ENCODE measurements around the gene IL37.
"Not testable (repeated sequence)": the region's sequence is repeated elsewhere in the genome, so short reads cannot be mapped to it uniquely, and the experiment has no call there.

Gene IL37

DNA sequence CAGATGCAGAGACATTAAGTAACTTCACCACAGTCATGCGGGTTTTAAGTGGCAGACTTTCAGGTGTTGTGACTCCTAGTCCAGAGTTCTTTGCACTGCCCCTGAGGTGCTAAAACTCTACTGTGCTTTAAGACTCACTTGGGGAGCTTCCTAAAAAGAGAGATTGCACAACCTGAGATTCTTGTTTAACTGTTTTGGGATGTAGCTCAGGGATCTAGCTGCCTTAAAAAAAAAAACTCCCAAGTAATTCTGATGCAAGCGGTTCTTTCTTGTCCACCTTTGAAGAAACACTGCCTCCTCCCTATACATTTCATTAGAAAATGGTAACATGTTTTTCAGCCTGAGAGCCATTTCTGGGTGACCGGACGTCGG lies 13.0 kb downstream of the IL37 start:
- DNase-seq, result no peak

DNA sequence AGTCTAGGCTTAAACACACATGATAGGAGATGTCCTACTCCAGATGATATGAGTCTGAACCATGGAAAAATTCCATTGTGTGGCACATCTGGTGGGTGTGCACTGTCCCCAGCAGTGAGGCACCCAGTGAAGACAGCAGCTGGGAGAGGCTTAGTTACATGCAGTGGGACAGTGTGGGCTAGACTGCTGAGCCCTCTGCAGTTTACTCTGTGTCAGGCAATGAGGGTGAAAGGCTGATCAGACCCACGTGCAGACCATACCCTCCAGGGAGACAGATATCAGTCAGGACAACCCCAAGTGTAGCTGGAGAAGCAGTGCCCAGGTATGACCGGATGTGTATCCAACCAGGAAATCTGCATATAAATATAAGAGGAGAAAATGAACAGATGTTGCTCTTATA lies 13.4 kb downstream of the IL37 start:
- DNase-seq, result no peak

DNA sequence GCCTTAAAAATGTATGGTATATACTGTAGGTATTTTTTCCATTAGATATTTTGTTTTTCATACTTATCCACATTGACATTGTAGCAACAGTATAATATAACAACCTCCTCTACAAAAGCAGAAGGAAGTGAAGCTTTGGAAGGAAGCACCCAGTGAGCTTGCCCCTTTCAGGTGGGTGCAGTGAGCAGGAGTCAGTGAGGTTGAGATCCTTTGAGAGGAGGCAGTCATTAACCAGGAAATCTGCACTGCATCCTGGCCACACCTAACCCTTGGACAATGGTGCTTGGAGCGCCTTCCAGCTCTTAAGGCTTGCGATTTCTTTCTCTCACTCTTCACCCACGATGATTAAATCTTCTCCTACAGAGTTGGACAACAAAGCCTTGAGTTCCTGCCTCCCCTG lies 13.9 kb downstream of the IL37 start:
- no peak for DNase-seq

DNA sequence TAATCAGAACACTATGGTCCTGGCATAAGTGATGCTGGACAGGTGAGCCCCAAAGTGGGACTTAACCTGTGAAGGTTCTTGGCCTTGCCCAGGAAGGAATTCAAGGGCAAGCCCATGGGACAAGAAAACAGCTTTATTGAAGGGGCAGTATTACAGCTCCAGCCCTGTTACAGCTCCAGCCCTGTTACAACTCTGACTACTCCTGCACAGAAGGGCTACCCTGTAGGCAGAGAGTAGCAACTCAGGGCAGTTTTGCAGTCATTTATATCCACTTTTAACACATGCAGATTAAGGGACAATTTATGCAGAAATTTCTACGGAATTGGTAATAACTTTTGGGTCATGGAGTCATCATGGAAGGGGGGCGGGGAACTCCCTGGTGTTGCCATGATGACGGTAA lies 15.7 kb downstream of the IL37 start:
- no peak for DNase-seq

DNA sequence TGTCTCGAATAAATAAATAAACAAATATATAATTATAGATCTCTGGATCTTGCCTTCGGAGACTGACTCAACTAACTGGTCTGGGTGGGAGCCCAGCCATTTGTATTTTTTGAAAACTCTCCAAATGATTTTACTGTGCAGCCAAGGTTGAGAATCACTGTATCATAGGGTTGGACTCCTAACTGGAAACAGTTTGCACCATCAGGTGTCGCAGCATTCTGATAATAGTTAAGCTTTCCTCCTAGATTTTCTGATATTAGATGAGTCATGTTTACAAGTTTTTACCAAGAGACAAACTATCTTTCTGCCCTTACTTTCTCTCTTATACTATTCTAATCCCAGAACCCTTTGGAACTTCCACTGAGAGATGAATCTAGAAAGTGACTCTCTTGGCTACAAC lies 16.8 kb downstream of the IL37 start:
- DNase-seq, result no peak

DNA sequence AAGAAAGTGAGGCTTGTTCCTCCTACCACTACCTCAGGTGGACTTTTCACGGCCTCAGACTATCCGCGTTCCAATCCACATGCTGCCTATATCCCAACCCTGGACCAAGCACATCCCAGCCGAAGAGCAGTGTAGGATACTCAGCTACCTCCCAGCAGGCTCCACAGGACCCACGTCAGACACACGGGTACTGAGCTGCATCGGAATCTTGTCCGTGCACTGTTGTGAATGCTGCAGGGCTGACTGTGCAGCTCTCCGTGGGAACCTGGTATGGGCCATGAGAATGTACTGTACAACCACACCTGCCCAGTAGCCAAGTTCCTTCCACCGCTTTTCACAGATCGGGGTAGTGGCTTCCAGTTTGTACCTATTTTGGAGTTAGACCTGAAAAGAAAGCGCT lies 22.3 kb downstream of the IL37 start:
- no peak for DNase-seq

DNA sequence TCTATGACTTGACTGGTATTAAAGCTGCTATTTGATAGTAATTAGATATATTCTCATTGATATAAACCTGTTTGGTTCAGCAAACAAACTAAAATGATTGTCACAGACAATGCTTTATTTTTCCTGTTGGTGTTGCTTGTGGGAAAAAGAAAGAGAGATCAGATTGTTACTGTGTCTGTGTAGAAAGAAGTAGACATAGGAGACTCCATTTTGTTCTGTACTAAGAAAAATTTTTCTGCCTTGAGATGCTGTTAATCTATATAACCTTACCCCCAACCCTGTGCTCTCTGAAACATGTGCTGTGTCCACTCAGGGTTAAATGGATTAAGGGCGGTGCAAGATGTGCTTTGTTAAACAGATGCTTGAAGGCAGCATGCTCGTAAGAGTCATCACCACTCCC lies 23.2 kb downstream of the IL37 start:
- DNase-seq, result not testable (repeated sequence)

DNA sequence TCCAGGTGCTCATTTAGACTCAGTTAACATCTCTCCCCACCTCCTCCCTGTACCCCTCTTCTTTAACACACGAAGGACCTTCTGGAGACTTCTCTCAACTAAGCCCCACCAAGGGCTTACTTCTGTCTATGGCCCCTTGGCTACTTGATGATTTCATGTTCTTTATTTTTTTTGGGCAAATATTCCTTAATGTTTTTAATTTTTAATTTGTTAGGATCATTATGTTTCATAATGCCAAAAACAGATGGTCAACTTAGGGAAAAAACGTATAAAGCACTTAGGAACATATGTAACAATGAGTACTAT lies 25.9 kb downstream of the IL37 start:
- no peak for DNase-seq

DNA sequence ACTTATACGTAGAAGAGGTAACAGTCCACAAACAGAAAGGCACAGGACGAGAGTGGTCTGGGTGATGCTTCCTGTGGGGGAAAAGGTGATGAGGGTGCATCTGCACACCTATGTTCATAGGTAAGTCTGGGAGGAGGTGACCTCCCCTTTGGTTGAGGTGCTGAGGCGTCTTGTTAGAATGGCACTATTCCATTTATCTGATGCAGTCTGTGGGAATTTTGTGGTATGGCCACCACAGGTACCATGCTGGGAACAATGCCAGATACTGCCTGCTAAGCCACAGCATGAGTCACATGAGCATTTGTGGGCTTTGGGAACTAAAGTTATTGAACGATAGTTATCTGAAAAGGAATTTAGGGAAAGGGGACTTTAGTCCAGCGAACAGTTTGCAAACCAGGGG lies 27.9 kb downstream of the IL37 start:
- no peak for DNase-seq

DNA sequence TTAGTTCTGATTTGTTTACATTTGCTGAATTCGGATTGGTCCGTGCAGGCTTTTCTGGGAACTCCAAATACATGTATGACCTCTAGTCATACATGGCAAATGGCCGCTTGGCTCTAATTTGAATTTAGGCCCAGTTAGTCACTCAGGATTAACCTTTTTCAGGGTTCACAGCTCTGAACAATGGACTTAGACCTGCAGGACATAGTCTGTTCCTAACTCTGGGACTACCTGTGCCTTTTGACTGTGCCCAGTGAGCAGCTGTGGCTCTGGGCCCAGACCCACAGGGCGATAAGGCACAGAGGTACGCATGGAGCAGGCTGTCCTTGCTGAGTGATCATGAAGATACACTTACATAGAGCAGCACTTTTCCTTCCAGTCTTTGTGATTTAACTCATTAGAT lies 28.5 kb downstream of the IL37 start:
- no peak for DNase-seq

DNA sequence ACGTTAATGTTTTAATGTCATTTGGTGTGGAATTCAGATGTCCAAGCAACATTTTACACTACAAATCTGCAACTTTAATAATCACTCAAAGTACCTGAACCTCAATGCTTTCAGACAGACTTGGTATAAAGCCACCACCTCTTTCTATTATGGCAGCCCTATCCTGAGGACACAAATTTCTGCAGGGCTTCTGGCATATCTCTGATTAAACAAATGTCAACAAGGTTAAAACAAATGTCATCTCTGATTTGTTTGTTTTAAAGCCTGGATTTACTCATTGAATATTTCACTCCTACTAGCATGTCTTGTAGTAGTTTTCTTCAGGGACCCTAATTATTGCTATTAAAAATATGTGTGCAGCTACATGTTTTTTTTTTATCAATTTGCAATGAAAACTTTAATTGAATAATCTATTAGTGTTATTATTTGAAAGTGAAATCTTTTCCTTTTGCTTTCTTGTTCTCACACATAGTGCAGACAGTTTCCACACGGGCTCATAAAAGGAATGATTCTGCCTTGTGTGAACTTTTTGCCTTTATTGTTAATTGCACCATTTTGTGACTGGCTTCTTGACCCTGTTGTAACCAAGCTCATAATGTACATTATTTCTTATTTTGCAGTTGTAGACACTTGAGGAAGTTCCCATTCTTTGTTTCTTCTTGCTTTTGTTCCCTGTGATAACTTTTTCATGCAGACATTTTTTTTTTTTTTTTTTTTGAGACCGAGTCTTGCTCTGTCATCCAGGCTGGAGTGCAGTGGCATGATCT lies 30.1 kb downstream of the IL37 start:
- no peak for DNase-seq

DNA sequence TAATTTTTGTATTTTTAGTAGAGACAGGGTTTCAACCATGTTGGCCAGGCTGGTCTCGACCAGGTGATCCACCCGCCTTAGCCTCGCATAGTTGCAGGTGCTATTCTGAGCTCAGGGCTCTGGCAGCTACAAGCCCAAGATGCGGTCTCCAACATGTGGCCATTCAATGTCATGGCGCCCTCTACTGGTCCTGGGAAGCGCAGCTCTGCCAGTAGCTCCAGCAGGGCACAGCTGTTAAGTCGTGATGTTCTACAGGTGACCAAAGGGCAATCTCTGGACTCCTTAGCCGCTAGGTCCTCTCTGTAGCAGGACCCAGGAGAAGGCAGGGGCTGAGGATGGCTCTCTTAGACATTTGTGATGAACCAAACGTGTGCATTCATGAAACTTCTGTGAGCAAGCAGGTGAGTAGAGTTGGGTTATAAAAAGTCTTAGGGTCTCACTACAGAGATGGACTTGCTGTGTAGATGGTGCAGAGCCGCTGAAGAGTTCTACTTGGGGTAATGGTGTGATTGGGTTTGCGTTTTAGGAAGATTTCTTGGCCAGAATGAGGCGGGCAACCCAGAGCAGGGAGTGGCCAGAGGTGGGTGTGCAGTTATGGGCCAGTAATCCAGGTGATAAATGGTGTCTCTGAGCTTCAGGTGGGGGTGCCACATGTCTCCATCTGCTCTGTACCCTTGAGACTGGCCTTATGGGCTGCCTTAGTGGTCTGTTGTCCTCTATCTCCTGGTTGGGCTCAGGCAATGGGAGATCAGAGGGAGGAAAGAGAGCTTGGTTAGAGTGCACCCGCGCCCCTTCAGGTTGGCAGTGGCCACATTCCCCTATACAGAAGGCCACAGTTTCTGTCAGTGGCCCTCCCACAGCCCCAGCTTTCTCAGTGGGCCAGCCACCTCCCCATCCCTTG lies 31.0 kb downstream of the IL37 start:
- no peak for DNase-seq

DNA sequence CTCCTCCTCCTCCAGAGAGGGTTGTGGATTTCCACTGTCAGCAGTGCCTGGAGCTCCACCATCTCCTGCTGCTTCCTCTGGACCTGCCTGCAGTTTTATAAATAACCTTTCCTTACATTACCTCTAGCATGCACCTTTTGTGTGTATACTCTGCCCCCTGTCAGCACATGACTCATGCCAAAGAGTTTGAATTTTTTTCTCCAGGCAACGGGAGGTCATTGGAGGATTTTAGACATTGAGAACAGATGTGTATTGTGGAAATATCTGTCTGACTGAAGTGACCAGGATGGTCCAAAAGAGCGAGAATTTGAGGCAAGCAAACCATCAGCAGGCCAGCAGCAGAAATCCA lies 31.7 kb downstream of the IL37 start:
- DNase-seq, result no peak

DNA sequence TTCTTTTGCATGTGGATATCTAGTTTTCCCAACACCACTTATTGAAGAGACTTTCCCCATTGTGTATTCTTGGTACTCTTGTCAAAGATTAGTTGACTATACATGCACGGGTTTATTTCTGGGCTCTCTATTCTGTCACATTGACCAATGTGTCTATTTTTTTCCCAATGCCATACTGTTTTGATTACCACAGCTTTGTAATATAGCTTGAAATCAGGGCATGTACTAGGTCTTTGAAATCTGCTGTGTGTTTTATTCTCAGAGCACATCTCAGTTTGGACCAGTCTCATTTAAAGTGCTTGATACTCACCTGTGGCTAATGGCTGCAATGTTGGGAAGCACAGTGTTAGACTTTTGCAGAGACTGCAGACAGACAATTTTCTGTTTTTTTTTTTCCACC lies 34.0 kb downstream of the IL37 start:
- no peak for DNase-seq

DNA sequence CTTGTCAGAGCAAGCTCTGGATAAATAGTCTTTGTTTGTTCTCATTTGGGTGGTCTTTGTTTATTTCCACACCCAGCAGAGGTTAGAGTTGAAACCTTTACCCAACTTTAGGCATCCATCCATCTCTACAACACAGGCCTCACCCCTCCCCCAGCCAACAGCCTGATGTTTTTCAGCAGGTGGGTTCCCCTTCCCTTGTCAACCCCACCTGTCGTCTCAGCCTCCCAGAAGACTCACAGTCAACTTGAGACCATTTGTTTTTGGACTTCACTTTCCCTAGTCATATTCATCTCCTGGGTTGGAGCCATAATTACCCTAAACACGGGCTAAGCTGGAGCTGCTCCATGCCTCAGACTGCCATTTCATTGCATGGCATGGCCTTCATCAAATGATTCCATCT lies 35.1 kb downstream of the IL37 start:
- DNase-seq, result no peak

DNA sequence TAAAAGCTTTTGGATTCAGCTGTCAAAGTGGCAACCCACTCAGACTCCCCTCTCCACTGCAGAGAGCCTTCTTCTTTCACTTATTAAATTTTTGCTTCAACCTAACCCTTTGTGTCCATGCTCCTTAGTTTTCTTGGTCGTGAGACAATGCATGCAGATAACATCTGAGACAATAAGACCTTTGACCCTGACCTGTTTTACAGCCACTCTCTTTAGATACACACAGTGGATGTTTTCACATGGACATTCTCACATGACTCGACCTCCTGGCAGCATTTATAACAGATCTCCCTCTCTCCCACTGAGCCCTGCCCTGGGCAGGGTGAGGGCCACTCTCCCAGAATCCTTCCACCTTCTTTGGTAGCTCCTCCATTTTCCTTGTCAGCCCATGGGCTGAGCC lies 36.4 kb downstream of the IL37 start:
- DNase-seq, result no peak

DNA sequence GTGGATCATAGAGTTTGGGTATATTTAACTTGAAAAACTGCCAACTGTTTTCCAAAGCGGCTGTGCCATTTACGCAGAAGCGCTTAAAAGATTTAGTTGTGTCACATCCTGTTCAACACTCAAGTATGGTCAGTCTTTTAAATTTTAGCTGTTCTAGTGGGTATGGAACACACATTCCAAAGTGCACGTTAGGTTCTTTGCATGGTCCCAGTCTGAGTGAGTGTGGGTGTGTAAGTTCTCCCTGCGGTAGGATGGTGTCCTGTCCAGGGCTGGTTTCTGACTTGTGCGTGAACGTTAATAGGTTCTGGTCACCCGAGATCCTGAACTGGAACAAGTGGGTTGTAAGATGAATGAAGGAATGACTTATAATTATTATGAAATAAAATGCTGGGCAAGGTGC lies 38.5 kb downstream of the IL37 start:
- DNase-seq, result no peak

DNA sequence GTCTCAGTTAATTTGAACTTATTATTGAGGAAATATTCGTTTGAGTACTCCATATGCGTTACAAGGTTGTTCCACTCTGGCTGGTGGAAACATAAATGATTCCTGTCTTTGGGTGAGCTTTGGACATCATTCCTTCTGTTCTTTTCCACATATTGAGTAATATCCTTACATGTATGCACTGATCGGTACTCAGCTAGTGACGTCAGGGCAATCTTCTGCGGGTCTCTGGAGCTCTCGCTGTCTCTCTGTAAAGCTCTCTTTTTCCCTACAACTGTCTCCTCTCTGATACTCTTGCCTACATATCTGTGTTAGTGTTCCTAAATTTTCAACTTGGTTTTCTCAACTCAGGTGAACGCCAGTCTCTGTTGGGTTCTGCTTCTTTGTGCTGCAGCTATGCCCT lies 43.4 kb downstream of the IL37 start:
- no peak for DNase-seq

DNA sequence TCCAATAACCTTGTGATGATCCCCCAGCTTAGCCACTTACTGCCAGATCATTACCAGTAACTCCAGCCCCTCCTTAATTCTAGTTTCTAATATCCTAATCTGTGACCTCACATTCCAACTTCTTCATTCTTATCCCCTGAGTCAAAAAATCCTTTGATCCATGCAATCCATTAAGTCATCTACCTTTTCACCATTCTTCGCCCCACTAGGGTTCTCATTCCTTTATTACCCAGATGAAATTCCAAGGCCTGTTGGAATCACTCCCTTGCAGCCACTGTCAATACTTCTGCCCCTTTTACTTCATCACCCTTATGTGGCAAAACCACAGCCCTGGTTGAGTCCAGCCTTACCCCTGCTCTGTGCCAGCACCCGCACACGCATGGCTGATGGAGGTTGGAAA lies 46.5 kb downstream of the IL37 start:
- DNase-seq, result no peak

DNA sequence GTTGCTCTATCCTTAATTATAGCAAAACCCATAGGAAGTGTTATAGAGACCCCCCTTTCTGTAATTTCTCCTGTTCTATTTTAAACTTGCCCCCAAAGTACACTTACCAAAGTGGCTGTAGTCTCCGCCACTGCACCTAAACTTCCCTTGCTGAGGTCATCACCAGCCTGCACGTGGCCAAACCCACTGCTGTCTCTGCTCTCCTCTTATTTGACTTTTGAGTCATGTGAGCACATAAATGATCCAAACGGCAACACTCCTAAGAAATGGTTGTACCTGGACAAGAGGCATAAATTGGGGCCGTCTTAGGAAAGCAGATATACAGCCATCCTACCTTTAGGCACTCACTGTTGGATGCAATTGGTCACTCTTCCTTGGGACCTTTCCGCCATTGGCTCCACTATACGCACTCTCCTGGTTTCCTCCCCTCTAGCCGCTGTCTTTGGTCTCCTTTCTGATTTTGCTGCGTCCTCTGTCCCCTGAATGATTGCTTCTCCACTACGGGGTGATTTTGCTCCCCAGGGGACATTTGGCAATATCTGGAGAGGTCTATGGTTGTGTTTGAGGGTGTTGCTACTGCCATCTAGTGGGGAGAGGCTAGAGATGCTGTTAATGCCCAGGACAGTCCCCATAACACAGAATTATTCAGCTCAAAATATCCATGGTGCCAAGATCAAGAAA lies 47.6 kb downstream of the IL37 start:
- DNase-seq, result no peak

DNA sequence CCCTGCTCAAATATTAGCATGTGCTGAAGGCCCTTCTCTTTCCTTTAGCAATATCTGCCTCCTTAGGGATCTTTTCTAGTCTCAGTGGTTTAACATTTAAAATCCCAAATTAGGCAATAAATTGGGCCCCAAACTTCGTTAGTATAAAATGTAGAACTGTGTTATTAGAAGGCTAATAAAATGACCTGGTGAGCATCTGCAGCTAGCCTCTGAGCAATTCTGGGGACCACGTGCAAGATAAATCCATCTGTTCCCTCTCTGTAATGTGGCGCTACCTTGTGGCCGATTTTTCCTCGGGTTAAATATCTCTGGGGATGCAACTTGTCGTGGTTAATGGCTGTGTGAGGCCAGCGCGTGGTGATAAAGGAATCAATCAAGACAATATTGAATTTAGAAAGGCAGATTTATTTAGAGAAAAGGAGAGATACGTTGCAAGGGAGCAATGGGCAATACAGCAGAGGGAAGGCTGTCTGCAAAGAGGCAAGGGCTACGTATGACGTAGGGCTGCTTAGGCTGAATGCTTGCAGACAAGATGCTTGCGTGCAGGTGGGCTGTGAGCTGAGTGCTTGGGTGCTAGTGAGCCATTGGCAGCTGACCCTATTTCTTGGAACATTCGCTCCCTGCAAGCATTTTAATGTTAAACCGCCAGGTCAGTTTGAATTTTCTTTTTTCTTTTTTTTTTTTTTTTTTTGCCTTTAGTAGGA lies 48.3 kb downstream of the IL37 start:
- no peak for DNase-seq

DNA sequence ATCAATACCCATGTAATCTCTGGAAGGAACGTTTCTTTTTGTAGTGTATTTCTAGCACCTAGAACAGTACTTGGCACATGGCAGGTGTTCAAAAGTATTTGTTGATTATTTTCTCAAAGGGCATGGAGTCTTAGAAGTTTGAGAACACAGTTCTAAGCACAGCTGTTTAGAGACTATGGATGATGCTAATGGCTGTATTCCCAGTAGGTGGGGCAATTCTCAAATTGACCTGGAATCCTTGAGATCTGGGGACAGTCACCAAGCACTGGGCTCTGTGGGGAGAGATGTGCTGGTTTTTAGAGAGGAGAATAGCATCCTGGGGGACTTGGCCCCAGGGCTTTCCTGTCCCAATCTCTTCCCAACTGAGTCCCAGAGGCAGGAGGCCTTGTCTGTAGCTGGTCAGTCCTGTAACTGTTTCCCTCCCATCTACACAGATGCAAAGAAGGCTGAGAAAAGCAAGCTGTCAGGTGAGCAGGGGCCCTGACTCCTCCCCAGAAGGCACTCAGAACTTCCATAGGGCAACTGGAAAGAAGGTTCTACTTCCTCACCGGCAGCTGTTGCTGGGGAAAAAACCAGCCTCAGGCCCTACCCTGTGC lies 49.4 kb downstream of the IL37 start:
- no peak for DNase-seq

Measured in NCI-H1436 treated with DMSO at 0.1 percent for 48 hours (cell line).